GM12801 (cell line): ENCODE data around the gene OR1C1.

Source experiments
- TF ChIP-seq, protein P1 (sequence below): IDR thresholded peaks from one replicate; pipeline ENCODE4 v1.5.1; 2011; ENCODE audit warnings: control low read depth; ENCODE audit not compliant: insufficient read length; ENCODE audit errors: extremely low read depth

The OR1C1 gene, protein sequence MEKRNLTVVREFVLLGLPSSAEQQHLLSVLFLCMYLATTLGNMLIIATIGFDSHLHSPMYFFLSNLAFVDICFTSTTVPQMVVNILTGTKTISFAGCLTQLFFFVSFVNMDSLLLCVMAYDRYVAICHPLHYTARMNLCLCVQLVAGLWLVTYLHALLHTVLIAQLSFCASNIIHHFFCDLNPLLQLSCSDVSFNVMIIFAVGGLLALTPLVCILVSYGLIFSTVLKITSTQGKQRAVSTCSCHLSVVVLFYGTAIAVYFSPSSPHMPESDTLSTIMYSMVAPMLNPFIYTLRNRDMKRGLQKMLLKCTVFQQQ

DNA sequence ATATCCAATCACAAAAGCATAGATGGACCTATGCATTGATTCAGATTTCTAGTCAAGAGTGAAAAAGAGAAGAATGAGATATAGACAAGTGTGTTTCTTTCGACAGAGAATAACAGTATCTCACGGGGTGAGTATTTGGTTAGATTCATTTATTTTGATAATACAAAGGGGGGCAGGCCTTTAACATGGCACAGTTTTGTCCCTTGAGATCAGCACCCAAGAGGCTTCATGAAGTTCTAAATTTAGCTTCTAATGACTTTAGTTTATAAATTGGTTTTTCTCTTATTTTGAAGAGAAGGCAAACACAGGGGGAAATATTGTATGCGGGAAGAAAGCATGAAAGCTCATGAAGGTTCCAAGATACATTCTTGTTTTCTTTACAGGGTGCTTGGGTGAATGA is at the start of gene OR1C1:
Gene OR1C1 (minus strand): TSS at position 101 of the 400 bp plus-strand sequence. CDS start 2,150 bp downstream, outside the sequence.
- TF ChIP-seq, protein P1, sequence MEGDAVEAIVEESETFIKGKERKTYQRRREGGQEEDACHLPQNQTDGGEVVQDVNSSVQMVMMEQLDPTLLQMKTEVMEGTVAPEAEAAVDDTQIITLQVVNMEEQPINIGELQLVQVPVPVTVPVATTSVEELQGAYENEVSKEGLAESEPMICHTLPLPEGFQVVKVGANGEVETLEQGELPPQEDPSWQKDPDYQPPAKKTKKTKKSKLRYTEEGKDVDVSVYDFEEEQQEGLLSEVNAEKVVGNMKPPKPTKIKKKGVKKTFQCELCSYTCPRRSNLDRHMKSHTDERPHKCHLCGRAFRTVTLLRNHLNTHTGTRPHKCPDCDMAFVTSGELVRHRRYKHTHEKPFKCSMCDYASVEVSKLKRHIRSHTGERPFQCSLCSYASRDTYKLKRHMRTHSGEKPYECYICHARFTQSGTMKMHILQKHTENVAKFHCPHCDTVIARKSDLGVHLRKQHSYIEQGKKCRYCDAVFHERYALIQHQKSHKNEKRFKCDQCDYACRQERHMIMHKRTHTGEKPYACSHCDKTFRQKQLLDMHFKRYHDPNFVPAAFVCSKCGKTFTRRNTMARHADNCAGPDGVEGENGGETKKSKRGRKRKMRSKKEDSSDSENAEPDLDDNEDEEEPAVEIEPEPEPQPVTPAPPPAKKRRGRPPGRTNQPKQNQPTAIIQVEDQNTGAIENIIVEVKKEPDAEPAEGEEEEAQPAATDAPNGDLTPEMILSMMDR, result no peak

DNA sequence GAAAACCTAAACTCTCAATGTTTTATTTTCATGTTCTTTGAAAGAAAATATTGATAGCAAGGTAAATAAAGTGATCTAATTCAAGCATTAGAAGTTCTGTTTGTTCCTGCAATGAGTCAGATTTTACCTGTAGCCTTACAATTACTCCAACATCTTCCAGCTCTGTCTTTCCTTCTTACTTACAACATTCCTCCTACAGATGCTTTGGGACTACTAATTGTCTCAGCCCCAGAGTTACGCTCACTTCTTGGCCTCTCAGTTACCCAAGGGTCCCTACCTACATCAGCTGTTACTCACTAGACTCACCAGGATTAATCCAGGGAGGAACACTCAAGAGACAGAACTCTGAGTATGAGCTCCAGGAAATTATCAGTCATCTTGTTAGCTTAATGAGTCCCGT is 37.2 kb upstream of the OR1C1 start:
- TF ChIP-seq, protein P1, result no peak

DNA sequence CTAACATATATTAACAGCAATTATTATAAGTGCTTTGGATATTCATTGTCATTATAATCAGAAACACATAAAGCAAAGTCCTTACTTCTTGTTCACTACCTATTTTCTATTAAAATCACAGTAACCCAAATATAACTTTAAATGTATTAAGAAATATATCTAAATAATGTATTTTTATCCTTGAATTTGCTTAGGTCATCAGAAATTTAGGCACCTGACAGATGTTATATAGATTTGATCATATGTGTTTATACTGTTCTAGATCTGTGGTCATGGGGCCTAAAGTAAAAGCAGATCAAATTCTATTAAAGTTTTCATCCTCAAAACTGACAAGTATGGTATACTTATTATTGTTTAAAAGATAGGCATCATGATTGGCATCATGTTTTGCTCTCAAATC is 9.2 kb upstream of the OR1C1 start:
- TF ChIP-seq, protein P1, result no peak

DNA sequence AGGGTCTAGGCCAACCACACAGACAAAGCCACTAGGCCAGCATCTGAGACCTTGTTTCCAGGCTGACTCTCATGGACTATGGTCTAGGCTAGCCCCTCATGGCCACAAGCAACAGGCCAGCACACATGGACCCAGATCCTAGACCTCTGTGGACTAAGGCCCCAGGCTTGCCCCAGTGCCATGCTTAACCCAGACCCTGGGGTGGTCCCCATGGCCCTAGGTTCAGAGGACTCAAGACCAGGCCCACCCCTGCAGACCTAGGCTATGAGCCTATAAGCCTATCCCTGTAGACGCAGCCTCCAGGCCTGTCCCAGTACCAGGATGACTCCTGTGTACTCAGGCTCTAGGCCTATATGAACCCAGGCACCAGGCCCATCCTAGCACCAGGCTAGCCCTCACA is 10.5 kb downstream of the OR1C1 start:
- TF ChIP-seq, protein P1, result no peak

DNA sequence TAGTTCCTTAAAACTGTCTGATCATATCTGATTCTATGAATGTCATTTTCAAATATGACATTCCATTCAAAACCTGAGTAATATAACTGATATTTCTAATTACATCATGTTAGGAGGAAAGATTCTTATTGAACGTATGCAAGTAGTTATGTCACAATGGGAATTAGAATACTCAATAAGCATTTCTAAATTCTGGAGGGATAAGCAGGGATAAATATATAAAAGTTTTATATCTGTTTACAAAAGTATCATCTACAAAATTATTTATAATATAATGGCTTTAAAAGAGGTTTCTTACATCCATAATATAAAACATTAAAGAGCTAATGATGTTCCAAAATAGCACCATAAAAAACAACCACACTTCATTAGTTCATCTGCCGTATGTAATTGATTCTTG is 12.3 kb downstream of the OR1C1 start, which contains the start of gene OR14A2:
Gene OR14A2 (minus strand): TSS at position 101 of the 400 bp plus-strand sequence.
- TF ChIP-seq, protein P1, result no peak

DNA sequence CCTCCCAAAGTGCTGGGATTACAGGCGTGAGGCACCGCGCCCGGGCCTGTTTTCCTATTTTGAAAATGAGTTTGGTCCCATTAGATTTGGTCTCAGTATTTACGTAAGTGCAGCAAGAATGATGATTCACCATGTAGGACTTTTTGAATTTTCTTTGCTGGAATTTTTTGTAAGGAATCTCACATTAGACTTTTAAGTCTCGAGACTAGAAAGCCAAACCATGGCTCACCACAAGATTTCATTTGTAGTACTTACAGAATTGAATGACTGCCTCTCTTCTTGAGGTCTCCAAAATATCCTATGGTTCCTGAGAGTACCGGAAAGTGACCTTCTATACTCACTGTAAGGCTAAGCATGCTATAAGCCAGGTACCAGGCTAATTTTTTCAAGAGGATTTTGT is 12.7 kb downstream of the OR1C1 start:
- TF ChIP-seq, protein P1, result no peak

DNA sequence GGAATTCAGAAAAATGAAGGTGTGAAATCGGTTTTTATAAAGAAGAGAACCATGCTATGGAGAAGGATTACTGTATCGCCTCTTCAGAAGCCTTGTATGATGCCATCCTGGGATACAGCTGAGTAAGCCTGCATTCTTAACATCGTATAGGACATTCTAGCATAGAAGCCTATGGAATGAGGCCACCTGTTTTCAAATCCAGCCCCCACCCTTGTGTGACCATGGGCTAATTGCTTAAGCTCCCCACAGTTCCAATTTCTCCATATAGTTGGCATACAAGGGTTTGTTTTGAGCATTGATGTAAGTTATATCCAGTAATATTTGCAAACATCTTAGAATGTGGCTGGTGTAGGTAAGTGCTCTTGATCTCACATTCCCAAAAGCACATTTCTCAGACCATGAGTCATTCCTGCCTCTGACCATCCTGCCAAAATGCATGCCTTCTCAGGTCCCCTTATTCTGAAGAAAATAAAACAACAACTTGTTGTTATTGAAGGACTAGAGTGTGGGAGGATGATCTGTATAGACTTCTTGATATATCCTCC is 13.9 kb downstream of the OR1C1 start:
- TF ChIP-seq, protein P1, result no peak
